Dermis blood vessel endothelial cell (primary cell): Measurements from ENCODE around the gene SLX9. TPM values are rescaled to one million over a fixed set of nuclear protein-coding genes. Genes with fewer than 3 reads are reported as not detected.
A peak's percentile ranks its signal among the peaks of the same experiment; 100 is the strongest.

Experiments used
- DNase-seq: peaks from one replicate; pipeline ENCODE4 v3.0.0; 2010
- total RNA-seq: library from RNA; depleted of rRNA; stranded (reverse); fragments of >200 nt; gene quantifications from 2 replicates; pipeline ENCODE4 v1.2.3, GENCODE V29; 2014

Gene SLX9
- total RNA-seq, 1 donor from 2014 or later, result 24.8 TPM

DNA sequence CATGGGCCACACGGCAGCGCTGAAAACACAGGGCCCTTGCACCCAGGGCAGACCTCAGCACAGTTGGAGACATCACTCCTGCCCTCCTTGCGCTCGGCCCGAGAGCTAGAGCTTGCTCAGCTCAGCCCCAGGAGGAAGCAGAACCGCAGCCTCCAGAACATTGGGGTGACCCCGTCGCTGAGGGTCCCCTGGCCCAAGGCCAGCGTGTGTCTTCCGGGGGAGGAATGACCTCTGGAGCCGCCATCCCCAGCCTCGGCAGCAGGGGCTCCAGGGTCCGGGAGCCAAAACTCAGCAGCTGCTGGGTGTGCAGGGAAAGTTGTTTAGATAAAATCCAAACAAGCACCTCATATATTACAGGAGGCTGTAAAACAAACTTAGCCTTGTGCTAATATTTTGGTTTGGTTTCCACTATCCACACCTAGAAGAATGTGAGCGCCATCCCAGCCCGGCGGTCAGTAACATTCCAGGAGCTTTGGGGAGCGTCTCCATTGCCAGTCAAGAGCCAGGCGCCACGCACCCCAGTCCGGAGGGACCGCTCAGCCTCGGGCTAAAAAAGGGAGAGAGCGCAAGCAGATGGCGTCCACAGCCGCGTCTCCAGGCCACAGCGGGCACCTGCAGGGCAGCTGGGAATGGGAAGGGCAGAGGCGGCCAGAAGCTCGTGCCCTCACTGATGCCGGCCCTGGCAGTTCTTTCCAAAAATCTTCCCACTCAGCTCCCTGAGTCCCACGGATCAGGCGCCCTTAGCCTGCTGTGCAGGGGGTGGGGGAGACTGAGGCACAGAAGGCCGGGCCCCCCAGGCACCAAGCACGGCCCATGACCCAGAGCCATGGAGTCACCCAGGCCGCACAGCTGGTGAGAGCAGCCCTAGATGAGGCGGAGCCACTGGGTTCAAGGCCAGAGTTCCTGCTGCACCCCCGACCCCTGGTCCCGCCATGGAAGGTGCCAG lies 52.0 kb downstream of the SLX9 start:
- no peak for DNase-seq

- DNase-seq, result no peak
Measured at GRCh38 chr21:44992608-44993031, 52.8 kb downstream of the SLX9 start.

DNA sequence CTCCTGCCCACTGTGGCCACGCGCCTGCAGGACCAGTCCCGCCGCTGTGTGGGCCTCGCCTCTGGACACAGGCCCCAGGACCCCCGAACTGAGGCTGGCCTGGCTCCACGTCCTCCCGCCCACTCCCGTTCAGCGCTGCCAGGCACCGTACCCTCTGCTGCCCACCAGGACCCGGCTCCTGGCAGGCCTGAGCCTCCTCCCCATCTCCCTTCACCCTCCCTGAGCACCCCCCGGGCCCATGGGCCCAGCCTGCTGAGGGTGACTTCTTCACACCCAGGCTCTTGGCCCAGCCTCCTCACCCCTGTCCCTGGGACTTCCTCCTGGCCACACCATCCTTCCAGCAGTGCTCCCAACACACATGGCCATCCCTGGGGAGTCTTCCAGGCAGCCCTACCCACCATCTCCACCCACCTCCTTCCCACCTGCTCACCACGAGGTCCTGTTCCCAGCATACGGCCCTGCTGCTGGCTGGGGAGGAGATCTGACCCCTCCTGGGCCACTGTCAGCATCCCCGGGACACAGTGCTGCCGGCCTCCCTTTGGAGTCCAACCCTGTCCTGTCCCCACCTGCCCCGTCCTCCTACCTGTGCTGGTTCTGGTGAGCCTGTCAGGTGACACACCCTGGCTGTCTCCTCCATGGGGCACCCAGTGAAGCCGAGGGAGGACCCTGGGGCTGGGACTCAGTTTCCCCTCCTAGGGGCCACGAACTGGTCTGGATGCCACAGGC lies 53.7 kb downstream of the SLX9 start:
- no peak for DNase-seq

DNA sequence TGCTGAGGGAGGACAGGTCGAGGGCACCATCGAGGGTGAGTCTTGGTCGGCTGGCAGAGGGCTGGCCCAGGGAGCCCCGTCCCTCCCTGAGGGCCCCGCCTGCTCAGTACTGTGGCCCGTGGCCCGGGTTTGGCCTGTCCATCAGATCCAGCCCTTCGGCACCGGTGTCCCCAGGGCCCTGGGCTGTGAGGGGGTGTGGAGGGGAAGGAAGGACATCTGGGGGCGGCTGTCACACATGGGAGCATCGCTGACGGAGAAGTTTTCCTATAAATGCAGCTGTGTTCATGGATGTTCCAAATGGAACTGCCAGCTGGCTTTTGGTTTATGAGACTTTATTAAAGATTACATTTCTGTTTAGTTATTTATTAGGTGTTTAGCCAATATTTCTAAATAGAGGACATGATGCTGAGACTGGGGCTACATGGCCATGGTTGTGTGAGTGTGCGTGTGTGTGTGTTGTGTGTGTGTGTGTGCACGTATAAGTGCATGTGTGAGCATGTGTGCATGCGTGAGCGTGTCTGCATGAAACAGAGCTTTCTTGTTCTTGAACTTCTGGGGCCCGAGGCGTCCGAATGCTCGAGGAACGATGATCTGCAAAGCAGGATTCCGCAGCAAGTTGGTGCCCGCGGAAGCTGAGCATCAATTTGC lies 54.3 kb downstream of the SLX9 start:
- no peak for DNase-seq

GRCh38 chr21:44994695-44995342 lies 55.0 kb downstream of the SLX9 start:
- DNase-seq, result no peak

- DNase-seq, result no peak
Measured at GRCh38 chr21:44995343-44995941, 55.6 kb downstream of the SLX9 start.

- DNase-seq, result no peak
Measured at GRCh38 chr21:44996096-44996495, 56.3 kb downstream of the SLX9 start.

GRCh38 chr21:44996501-44996921 lies 56.7 kb downstream of the SLX9 start:
- no peak for DNase-seq

DNA sequence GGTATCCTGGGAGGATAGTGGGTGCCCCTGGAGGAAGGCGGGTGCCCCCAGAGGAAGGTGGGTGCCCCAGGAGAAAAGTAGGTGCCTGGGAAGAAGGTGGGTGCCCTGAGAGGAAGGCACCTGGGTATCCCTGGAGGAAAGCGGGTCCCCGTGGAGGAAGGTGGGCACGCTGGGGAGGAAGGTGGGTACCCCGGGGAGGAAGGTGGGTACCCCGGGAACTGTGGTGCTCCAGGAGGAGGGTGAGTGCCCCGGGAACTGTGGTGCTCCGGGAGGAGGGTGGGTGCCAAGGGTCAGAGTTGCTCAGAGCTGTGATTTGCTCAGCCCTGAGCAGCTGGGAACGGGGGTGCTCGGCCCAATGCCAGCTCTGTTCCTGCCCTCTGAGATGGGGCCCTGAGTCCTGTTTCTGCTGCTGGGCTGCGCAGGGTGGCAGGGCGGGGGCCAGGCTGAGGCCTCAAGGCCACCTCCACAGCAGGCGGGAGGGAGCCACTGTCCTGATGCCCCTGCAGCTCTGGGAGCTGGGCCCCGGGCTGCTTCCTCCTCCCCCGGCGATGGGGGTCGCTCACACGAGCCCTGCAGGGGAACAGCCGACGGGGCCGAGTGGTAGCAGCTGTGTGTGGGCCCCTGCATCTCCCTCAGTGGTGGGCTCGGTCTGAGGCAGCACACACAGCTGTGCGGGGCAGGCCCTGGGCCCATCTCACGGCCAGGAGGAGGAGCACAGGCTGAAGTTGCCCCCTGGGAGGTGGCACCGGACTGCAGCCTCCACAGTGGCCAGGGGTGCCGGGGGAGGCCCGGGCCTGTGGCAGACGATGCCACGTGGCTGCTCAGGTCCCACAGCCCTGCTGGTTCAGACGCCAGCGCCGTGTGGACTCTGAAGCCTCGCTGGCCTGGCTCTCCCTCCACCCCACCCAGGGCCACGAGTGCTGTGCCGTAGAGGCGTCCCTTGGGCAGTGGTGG lies 57.4 kb downstream of the SLX9 start:
- DNase-seq, result no peak

- no peak for DNase-seq
Measured at GRCh38 chr21:44998086-44998620, 58.3 kb downstream of the SLX9 start.

DNA sequence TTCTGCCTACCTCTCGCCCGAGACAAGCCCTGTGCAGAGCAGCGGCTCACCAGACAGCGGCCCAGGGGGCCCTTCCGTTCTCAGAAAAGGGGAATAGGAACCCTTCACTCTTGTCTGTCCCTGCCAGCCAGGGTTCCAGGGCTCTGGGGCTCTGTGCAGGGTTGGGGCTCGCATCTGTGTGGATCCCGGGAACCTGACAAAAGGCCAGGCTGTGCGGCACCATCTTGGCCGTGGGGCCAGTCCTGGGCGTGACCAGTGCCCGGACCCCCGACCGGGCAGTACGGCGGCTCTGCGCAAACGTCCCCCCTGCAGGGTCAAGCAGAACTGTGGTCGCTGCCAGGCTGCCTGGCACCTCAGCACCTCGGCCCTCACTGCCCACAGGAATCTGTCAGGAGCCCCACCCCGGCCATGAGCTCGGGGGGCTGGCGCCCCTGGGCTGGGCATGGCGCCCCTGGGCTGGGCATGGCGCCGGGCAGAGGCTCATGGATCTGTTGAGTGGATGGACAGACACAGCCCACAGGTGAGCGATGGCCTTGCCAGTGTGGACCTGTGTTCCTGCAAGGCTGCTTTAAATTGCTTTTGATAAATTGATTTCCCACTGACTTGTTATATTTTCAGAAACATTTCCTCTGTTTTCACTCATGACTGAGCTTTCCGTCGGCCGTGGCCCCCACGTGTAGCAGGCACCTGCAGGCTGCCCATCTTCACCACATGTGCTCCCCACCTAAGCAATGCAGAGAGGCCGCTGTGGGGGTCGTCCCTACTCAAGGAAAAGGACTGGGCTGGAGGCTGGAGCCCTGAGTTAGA lies 59.0 kb downstream of the SLX9 start:
- no peak for DNase-seq

DNA sequence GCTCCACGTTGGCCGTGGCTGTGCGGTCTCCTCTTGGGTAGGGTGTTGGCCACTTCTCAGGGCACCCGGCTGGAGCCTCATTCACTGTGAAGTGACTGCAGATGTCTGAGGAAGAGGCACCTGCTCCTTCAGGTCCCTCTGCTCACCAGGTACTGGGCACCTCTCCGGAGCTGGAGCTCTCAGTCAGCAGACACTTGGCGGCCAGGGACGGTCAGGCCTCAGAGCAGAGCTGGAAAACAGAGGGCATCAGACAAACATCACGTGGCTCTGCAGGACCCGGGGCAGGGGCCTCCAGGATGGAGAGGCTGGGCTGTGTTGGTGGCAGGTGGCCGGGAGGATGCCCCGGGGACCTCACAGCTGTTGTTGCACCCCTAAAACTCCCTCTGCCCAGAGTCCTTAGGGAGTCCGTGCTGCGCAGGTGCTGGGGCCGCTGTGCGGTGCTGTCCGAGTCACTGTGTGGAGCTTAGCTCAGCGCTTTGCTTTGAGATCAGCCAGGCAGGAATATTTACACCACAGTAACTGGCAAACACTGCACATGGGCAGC lies 59.7 kb downstream of the SLX9 start:
- DNase-seq, result no peak

- no peak for DNase-seq
Measured at GRCh38 chr21:44999972-45000636, 60.3 kb downstream of the SLX9 start.

- peak; percentile 52 for DNase-seq
Measured at GRCh38 chr21:45000637-45001133, 60.9 kb downstream of the SLX9 start.

GRCh38 chr21:45001134-45002095 lies 61.6 kb downstream of the SLX9 start:
- DNase-seq, result peak; percentile 79

- no peak for DNase-seq
Measured at GRCh38 chr21:45002381-45003204, 62.8 kb downstream of the SLX9 start.
